Measurements from ENCODE around the gene FAM135A. TPM values are rescaled to one million over a fixed set of nuclear protein-coding genes. Genes with fewer than 3 reads are reported as not detected.

The FAM135A gene
- total and polyA plus RNA-seq, 9 of the 15 experiments (the other 6 are each of a cell fraction or from before 2014, with no cell fraction given) = 7.4 to 32.9 (median 19.2) TPM

- TF ChIP-seq POLR2H (tag; IDR thresholded peaks at IDR 0.05; ENCODE audit: low read depth) (peak; percentile 33; the same call in 1 of the 2 replicates), TOE1 (IDR thresholded peaks at IDR 0.05; ENCODE audit: borderline replicate concordance) (no peak), TOE1 (CRISPR knock-in tag; IDR thresholded peaks at IDR 0.05; ENCODE audit: borderline replicate concordance, low read depth) (no peak), MXI1 (IDR thresholded peaks at IDR 0.05; ENCODE audit: low read depth, low read length) (no peak), ADNP (tag; IDR thresholded peaks at IDR 0.05) (no peak), CEBPG (CRISPR knock-in tag; IDR thresholded peaks at IDR 0.05) (no peak), CEBPG (tag; conservative IDR thresholded peaks at IDR 0.05 in 1 of 2, IDR thresholded peaks at IDR 0.05 in 1 of 2) (peak; percentile 73 to 75), BRD9 (IDR thresholded peaks at IDR 0.05; ENCODE audit: low read depth, partially characterized antibody) (no peak), HNRNPK (IDR thresholded peaks at IDR 0.05; ENCODE audit: low read depth, low read length, poor library complexity, severe bottlenecking) (no peak), JUN (IDR thresholded peaks at IDR 0.05; ENCODE audit: borderline replicate concordance, low read depth, low read length) (no peak), JUN (CRISPR knock-in tag; IDR thresholded peaks at IDR 0.05; ENCODE audit: borderline replicate concordance) (no peak), RBM17 (IDR thresholded peaks at IDR 0.05; ENCODE audit: borderline replicate concordance, low read depth, low read length) (no peak), NR2C2 (CRISPR knock-in tag; IDR thresholded peaks at IDR 0.05) (no peak), NR2C2 (tag; IDR thresholded peaks at IDR 0.05) (no peak)
- TF ChIP-seq, protein P1, sequence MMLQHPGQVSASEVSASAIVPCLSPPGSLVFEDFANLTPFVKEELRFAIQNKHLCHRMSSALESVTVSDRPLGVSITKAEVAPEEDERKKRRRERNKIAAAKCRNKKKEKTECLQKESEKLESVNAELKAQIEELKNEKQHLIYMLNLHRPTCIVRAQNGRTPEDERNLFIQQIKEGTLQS (IDR thresholded peaks at IDR 0.05) = 0 out of 2 replicates have a peak, but pooled peaks have one; percentile 17
- TF ChIP-seq, protein P1 (CRISPR knock-in tag; conservative IDR thresholded peaks at IDR 0.05) = no peak
Observed at GRCh38 chr6:70414813-70415212, 1.5 kb downstream of the FAM135A start (continued).
